Measurements from ENCODE around the gene CTBP2.

The CTBP2 gene

DNA sequence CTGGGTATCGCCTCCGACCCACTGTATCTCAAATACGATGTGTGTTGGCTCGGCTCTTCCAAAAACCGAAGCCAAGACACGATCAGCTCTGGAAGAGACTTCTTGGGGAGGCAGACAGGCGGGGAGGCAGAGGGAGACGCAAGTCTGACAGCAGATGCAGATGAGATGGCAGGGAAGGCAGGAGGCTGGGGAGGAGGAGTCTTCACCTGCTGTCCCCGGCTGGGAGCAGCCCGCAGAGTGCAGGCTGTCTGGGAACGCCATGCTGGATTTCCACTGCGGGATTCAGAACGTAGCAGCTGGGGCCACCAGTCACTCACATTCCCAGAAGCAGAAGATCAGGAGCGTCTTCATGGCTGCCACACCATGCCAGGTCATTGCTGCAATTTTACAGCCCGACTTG lies 29.4 kb downstream of the CTBP2 start:
- peak in 2 of 10 donors; percentile 51 to 75 for DNase-seq
- intact Hi-C loops (cut with DNase I) = no loop called here

DNA sequence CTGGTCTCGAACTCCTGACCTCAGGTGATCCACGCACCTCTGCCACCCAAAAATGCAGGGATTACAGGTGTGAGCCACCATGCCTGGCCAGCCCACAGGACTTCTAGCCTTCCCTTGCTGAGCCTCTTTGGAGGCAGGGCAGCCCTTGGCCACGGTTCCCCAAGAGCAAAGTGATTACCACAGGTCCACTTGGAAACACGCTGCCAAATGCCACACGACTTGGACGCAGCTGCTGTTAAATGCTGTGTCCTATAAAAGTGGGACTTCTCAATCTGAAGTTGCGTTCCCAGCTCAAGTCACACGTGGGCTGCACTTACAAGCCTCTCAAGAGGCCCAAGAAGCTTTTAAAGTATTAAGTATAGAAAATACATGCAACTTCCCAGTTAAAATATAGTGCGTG lies 30.1 kb downstream of the CTBP2 start:
- peak in 2 of 10 donors; percentile 42 to 74 for DNase-seq

GRCh38 chr10:125129076-125129458 lies 31.3 kb downstream of the CTBP2 start:
- DNase-seq = peak in 2 of 10 donors; percentile 3 to 12
- intact Hi-C loops (cut with DNase I) = no loop called here

More for the DNA sequence above, 30.1 kb downstream of the CTBP2 start:
- intact Hi-C loops (cut with DNase I) = no loop called here

- intact Hi-C loops (cut with DNase I) = no loop called here
- DNase-seq = peak in 1 of 10 donors; percentile 31
Observed at GRCh38 chr10:125128397-125129075, 31.8 kb downstream of the CTBP2 start.

DNA sequence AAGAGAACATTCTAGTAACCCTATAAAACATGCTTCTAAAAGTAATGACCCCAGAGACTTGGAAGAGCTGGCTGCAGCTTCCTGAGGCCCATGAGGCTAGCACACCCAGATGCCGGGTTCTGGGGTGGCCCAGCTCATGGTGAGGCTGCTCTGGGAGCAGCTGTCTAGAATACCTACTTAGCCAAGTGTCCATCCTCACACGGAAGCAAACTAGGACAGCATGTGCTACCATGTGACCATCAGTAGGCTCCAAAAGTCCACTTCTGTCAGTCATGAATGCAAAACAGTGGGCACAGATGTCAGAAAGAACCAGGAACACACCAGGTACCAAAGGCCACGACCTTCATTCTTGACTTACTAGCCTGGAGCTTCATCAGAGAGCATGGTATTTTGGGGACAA lies 32.4 kb downstream of the CTBP2 start:
- DNase-seq = peak in 2 of 10 donors; percentile 16 to 38
- intact Hi-C loops (cut with DNase I) = no loop called here

DNA sequence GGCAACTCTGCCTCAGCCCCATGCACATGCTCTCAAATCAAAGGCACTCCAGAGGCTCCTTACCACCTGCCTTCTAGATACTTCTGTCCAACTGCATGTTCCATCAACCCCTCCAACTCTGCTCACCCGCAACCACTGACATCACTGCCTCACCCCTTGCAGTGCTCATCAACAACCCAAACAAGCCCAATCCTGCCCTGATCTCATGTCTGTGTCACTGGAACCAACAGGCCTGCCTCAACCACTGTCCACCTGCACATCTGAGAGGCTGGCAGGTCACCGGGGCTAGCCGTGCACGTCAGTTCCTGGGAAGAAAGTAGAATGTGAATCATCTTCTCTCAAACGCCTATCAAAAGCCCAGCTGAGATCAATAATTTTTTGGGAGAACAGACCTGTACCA lies 33.3 kb downstream of the CTBP2 start:
- DNase-seq = peak in 2 of 10 donors; percentile 27 to 65
- intact Hi-C loops (cut with DNase I) = no loop called here

DNA sequence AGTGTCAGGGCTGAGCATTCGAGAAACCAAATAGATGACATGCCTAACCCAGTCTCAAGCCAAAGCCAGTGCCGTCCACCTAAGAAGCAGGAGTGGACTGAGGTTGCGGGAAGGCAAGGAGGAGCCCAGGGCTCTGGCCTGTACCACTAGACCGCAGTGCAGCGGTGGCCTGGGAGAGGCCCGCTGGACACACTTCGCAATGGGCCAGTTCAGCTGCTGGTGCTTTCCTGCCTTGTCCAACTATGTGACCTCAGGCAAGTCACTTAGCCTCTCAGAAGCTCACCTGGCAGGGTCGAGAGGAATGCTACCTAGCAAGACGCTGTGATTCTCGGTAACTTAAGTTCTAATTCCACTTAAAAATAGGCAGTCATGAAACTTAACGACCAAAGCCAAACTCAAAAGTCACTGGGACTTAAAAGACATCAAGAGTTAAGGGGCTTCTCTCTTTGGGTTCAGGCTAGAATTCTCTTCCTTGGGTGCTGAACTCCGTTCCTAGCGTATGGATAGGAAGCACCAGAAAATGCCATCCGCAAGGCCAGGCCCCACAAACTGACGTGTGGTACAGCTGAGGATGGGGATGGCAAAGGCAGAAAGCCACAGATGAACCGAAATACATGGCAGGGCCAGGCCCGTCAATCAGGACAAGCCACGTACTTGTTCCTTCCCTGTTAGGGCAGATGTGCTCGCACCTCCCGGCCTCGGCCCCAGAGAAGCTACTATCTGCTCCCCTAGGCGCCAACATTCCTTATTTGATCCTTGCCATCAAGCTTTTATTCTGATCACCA lies 34.2 kb downstream of the CTBP2 start:
- intact Hi-C loops (cut with DNase I) = no loop called here
- DNase-seq = peak in 2 of 10 donors; percentile 68 to 72

GRCh38 chr10:125124907-125125306 lies 35.5 kb downstream of the CTBP2 start:
- peak in 2 of 10 donors; percentile 31 to 51 for DNase-seq
- intact Hi-C loops (cut with DNase I) = no loop called here

DNA sequence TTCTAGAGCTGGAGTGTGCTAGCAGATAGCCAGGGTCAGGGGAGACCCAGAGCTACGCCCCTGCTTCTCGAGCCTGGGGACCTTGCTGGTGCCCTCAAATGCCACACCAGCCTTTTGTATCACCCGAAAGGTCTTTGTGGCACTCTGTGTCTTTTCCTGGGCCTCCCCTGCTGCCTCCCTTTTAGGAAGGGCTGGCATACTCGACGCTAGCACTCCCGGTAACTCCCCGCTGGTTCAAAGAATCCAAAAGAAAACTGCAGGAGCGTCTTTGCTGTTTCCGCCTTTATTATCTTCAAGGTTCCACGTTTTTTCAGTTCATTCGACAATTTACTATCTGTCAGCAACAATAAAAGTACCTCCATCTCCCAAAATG lies 36.3 kb downstream of the CTBP2 start:
- no peak for DNase-seq
- intact Hi-C loops (cut with DNase I) = no loop called here

DNA sequence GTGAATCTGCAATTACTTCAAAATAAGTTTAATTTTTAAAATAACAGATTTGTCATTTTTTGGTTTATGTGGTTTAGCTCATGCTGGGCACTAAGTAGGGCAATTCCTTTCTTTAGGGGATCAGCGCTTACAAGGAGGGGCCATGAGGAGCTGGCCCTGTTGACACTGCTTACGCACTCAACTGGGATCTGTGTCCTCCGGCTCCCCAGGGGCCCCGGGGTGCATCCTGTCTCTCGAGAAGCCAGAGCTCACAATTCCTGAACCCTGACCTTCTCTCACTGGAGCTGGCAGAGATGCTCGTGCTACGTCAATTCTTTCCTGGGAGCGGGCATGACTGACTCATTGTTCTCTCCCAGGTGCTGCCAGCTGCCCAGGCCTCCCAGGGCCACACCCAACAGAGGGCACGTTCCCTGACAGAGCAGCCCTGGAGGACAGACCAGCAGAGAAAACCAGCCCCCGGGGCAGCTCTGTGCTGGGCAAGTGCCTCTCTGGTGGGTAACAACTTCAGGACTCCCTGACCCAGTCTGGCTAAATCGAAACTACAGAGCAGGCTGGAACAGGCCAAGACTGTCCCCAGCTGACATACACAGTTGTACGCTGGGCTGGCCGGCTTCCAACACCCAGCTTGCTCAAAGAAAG lies 36.8 kb downstream of the CTBP2 start:
- intact Hi-C loops (cut with DNase I) = no loop called here
- peak in 7 of 10 donors; percentile 46 to 93 (median 70) for DNase-seq

DNA sequence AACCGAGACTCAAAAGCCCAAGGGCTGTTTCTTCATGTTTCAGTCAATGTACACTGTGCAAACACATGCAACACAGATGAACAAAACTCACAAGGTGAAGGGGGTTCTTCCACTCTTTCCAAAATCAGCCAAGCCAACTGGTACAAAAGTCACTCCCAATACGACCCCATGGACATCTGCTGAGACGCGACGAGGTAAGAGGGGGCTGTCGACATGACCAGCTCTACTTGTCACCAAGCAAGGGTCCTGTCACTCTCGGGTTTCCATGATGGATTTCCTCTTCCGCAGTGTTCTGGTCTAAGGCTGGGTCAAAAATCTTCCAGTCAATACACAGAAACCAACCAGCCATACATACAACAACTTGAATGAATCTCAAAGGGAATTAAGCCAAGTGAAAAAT lies 37.8 kb downstream of the CTBP2 start:
- DNase-seq = no peak
- intact Hi-C loops (cut with DNase I) = no loop called here

DNA sequence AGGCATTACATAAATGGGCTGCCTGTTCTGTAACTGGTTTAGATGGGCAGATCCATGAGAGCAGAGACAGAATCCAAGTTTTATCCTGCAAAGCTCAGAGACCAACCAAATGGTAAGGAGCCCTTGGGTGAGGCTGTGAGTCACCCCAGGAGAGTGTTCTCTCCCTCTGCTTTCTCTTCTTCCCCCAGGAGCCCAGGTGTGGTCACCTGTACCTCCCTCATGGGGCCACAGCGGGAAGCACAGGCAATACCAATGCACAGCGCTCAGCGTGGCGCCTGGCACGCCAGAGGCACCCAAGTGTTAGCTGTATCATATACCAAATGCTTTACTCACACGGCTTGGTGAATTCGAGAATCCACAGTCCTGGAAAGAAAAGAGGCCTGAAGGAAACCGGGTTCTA lies 39.4 kb downstream of the CTBP2 start:
- intact Hi-C loops (cut with DNase I) = no loop called here
- peak in 1 of 10 donors; percentile 62 for DNase-seq

GRCh38 chr10:125120053-125120710 lies 40.2 kb downstream of the CTBP2 start:
- no peak for DNase-seq

DNA sequence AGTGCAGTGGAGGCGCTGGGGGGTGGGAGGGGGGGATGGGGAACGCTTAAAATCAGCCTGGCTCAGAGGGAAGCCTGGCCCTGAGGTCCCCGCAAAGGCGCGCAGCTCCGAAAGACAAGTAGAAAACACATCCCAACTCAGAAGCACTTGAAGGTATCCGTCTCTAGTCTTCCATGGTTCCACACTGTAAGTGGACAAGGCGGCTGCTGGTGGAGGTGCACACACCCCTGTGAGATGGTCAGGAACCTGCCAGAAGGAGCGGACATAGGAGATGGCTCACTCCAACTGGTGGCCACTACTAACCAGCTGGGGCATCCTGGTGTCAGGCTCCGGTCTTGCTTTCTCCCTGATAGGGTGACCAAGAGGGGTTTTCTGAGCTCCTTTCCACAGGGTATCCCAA lies 41.7 kb downstream of the CTBP2 start:
- DNase-seq = no peak
- intact Hi-C loops (cut with DNase I) = no loop called here

More at GRCh38 chr10:125120053-125120710, 40.2 kb downstream of the CTBP2 start:
- intact Hi-C loops (cut with DNase I) = no loop called here

GRCh38 chr10:125118011-125118611 lies 42.3 kb downstream of the CTBP2 start:
- peak in 2 of 10 donors; percentile 29 to 41 for DNase-seq
- intact Hi-C loops (cut with DNase I) = no loop called here

DNA sequence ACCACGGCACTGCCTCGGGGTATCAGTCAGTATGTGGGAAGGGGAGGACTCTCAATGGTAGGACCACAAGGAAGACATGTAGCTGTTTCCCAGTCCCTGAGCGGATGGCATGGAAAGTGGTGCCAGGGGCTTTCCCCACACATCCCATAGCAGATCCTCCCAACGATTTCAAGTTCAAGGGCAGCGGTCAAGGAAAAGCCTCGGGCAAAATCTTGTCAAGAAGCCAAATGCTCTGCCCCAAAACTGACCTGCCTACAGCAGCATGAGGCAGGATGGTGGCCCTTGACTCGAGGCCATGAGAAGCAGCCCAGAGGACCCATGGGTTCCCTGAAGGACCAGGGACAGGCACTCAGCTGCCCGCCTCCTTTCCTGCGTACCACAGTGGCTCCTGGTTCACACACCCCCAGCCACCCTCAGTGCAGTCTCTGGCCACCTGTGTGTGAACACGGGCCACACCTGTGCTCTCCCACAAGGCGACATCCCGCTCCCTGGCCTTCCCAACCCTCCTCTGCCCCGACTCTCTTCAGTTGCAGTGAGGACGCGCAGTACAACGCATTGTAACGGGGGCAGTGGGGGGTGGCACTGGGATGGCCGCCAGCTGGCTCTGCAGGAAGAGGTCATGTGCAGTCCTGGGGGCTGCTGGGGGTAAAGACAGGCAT lies 43.6 kb downstream of the CTBP2 start:
- DNase-seq = peak in 1 of 10 donors; percentile 23
- intact Hi-C loops (cut with DNase I) = no loop called here

DNA sequence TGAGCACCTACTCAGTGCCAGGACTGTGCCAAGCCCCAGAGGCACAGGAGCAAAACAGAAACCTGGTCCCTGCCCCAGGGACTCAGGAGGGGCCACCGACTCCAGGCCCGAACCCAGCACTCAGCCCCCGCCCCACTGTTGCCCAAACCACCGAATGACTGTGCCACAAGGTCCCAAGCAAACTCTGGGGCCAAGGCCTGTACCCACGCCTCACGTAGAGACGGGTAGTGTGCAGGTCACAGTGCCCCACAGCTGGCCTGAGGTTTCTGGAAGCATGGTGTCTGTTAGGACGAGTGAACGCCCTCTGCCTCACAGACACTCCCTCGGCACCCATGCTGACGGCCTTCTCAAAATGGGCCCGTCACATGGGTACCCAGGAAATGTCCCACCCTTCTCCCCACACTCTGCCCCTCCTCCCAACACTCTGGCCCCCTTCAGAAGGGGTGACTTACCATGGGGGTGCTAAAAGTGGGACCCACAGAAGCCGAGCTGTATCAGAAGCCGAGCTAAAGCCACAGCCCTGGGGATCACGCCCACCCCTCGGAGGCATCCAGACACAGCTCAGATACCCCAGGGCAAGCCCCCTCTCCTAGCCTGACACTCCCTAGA lies 44.2 kb downstream of the CTBP2 start:
- intact Hi-C loops (cut with DNase I) = no loop called here
- DNase-seq = peak in 1 of 10 donors; percentile 69

DNA sequence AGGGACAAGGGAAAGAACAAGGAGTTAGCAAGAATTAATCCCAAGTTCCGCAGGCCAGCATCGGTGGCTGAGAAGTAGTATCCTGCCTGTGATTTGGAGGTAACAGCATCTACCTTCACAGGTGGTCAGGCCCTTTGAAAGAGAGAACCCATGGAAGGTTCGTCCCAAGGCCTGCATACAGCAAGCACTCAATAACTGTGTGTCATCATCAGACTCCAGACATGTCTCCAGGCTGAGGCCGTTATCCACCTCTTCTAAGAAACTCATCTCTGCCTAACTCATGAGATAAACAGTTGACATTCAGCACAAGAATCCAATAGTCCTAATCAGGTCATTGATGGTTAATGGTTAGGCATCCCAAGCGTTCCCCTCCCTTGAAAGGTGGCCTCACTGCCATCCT lies 45.0 kb downstream of the CTBP2 start:
- intact Hi-C loops (cut with DNase I) = no loop called here
- peak in 1 of 10 donors; percentile 25 for DNase-seq

- peak in 1 of 10 donors; percentile 20 for DNase-seq
- intact Hi-C loops (cut with DNase I) = no loop called here
Observed at GRCh38 chr10:125114761-125115391, 45.5 kb downstream of the CTBP2 start.
